Measurements from ENCODE around the gene ZIC2.

DNA sequence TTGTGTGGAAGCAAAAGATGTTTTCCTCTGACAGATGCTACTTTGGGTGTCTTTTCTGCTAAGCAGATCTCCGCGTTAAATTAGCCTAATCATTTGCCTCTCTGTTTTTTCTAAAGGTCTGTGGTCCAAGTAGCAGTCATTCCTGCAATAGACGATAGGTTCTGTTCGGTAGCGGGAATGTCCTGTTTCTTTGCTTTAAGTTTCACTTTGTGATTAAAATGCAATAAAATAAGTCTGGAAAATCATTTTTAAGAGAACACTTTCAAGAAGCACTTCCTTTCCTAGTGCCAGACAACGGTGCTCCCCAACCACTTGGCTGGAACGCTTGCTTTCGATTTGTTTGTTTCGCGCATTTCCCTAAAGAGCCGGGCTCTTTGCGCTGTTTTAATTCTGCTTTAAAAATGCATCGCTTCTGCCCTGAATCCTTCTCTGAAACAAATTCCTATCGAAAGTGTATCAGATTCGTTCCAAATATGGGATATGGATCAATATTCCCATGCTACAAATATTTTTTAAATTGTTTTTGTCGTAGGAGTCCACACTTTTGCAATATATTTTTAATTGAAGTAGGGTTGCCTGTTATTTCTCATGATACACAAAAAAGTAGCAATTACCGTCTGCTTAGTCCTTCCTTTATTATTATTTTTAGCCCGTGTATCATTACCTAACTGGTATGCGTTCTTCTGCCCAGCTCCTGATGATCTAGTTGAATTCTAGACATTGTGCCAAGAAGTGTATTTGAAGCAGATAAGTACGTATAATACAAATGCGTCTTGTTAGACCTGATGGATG is 14.2 kb downstream of the ZIC2 start:
- TF ChIP-seq, protein P1, sequence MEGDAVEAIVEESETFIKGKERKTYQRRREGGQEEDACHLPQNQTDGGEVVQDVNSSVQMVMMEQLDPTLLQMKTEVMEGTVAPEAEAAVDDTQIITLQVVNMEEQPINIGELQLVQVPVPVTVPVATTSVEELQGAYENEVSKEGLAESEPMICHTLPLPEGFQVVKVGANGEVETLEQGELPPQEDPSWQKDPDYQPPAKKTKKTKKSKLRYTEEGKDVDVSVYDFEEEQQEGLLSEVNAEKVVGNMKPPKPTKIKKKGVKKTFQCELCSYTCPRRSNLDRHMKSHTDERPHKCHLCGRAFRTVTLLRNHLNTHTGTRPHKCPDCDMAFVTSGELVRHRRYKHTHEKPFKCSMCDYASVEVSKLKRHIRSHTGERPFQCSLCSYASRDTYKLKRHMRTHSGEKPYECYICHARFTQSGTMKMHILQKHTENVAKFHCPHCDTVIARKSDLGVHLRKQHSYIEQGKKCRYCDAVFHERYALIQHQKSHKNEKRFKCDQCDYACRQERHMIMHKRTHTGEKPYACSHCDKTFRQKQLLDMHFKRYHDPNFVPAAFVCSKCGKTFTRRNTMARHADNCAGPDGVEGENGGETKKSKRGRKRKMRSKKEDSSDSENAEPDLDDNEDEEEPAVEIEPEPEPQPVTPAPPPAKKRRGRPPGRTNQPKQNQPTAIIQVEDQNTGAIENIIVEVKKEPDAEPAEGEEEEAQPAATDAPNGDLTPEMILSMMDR (IDR thresholded peaks at IDR 0.05; ENCODE audit: low read depth, low read length): no peak
- TF ChIP-seq, protein P2, sequence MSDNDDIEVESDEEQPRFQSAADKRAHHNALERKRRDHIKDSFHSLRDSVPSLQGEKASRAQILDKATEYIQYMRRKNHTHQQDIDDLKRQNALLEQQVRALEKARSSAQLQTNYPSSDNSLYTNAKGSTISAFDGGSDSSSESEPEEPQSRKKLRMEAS (IDR thresholded peaks at IDR 0.05; ENCODE audit: low read depth, low read length): no peak
- TF ChIP-seq POLR2A (IDR thresholded peaks at IDR 0.05; ENCODE audit: extremely low read depth, insufficient read length) (no peak), MYC (IDR thresholded peaks at IDR 0.05; ENCODE audit: low read depth, low read length) (no peak)

Measured in NB4 (cell line).